ENCODE data around the gene B4GALNT3. TPM values are rescaled to one million over a fixed set of nuclear protein-coding genes. Genes with fewer than 3 reads are reported as not detected.

The B4GALNT3 gene
- total RNA-seq, 3 donors from 2014 or later, result 0.87 to 2.9 (median 2.1) TPM

DNA sequence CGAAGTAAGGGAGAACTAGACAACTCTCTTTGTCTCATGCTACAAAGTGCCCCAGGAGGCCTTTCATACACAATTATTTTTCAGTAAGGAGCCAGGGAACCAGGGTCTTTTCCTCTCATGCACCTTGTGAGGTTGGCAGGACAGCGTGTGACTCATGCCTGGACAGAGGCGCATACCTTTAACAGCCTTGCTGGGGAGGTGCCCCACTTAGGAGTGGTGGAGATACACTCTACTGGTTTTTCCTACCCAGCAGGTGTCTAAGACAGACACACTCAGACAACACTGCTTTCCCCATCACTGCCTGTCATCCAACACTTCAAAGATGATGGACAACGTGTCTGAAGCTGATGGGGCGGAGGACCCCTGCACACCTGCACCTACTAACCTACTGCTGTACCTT, 49.1 kb downstream of the B4GALNT3 start:
- H3K4me1 Mint-ChIP-seq (ENCODE audit: low read depth), result no peaks in the 10 kb centered on the region
- no peak overlapping the region for H3K4me3 Mint-ChIP-seq
- DNase-seq (no peak), ATAC-seq (no peak)
- H3K27me3 Mint-ChIP-seq (ENCODE audit: low read depth), result peaks cover 6% of the 10 kb centered on the region
- no peaks in the 10 kb centered on the region for H3K36me3 Mint-ChIP-seq (ENCODE audit: insufficient read depth)
- no peaks in the 10 kb centered on the region for H3K9me3 Mint-ChIP-seq

DNA sequence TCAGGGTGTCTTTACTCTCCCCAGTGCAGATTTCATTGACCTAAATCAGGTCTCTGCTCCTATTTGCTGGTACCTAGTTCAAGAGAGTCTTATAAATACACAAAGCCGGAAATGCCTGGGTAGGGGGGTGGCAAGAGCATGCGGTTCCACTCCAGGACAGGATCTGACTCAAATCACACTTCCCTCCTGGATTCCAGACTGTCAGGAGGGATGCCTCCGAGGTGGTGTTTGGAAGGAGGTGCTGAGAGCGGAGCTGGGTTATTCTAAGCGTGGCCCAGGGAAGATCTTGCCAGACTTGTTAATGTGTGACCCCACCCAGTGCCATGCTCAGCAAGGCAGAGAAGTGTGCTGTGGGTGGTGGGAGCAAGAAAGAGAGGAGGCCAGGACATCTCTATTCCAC, 49.8 kb downstream of the B4GALNT3 start:
- ATAC-seq (no peak), DNase-seq (no peak)
- Mint-ChIP-seq H3K4me1 (ENCODE audit: low read depth) (no peaks in the 10 kb centered on the region), H3K27me3 (ENCODE audit: low read depth) (peaks cover 6% of the 10 kb centered on the region), H3K9me3 (no peaks in the 10 kb centered on the region), H3K4me3 (no peak overlapping the region), H3K36me3 (ENCODE audit: insufficient read depth) (no peaks in the 10 kb centered on the region)

DNA sequence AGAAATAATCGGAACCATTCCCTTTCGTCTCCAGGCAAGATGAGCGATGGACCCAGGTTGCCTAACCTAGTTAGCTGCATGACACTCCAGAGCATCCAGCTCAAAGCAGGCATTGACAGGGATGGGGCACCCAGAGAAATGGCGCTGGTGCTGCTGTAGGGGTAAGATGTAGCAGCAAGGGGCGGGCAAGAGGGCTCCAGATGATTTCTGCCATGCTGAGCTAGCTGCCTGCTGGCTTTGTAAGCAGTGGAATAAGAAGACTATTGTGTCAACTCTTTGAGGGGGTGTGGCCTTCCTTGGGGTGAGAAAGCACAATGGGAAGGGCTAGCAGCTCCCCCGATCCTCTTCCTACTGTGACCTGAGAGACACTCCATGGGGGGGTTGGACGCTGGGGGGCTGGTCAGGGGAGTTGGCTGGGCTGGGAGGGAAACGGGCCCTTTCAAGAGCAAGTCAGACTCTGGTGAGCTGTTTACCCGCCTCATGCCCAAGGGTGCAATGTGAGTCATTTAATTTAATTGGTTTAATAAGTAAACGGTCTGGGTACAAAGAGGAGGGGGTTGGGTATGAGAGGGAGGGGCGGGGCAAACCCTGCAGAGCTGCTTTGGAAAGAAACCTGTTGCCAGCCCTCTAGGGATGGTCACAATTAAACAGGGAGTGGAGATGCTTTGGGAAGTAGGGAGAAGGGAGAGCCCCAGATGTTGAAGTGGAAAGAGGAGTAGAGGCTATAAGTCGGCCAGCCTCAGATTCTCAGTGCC, 50.5 kb downstream of the B4GALNT3 start:
- peaks cover 6% of the 10 kb centered on the region for H3K27me3 Mint-ChIP-seq (ENCODE audit: low read depth)
- ATAC-seq, result no peak
- no peaks in the 10 kb centered on the region for H3K36me3 Mint-ChIP-seq (ENCODE audit: insufficient read depth)
- DNase-seq, result no peak
- no peaks in the 10 kb centered on the region for H3K9me3 Mint-ChIP-seq
- no peak overlapping the region for H3K4me3 Mint-ChIP-seq
- no peaks in the 10 kb centered on the region for H3K4me1 Mint-ChIP-seq (ENCODE audit: low read depth)

DNA sequence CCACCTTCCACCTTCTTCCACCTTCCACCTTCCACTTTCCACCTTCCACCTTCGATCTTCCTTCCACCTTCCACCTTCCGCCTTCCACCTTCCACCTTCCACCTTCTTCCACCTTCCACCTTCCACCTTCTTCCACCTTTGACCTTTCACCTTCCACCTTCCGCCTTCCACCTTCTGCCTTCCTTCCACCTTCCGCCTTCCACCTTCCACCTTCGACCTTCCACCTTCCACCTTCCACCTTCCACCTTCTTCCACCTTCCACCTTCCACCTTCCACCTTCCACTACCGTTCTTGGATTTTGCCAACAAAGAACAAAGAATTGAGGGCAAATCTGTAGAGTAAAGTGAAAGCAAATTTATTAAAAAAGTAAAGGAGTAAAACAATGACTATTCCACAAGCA, 53.2 kb downstream of the B4GALNT3 start:
- Mint-ChIP-seq H3K4me3 (no peak overlapping the region), H3K27me3 (ENCODE audit: low read depth) (peaks cover 6% of the 10 kb centered on the region), H3K36me3 (ENCODE audit: insufficient read depth) (no peaks in the 10 kb centered on the region), H3K9me3 (no peaks in the 10 kb centered on the region), H3K4me1 (ENCODE audit: low read depth) (no peaks in the 10 kb centered on the region)
- no peak for ATAC-seq
- DNase-seq, result no peak

DNA sequence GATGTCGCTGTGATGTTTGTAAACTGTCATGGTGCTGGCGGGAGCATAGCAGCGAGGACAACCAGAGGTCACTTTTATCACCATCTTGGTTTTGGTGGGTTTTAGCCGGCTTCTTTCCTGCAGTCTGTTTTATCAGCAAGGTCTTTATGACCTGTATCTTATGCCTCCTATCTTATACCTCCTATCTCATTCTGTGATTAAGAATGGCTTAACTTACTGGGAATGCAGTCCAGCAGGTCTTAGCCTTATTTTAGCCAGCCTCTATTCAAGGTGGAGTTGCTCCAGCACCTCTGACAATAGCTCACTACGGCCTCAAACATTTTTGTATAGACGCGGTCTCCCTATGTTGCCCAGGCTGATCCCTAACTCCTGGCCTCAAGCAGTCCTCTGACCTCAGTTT, 53.7 kb downstream of the B4GALNT3 start:
- no peaks in the 10 kb centered on the region for H3K36me3 Mint-ChIP-seq (ENCODE audit: insufficient read depth)

DNA sequence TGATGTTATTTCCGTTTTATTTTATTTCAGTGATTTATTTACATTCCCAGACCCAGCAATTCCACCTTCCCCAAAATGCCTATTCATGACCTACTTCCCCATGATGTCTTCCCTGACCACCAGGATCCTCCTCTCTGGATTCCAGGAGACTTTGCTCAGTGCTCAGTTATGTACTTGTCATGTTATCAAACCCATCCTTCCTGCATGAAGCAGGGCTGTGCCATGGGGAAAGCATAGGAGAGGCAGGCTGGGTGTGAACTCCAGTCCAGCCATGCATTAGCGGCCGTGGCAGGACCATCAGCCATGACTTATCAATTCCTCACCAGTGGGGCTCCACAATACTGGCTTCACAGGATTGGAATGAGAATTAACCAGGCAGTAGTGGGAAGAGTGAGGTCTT, 57.8 kb downstream of the B4GALNT3 start:
- Mint-ChIP-seq H3K9me3 (no peaks in the 10 kb centered on the region), H3K4me3 (no peak overlapping the region), H3K4me1 (ENCODE audit: low read depth) (no peaks in the 10 kb centered on the region), H3K36me3 (ENCODE audit: insufficient read depth) (no peaks in the 10 kb centered on the region), H3K27me3 (ENCODE audit: low read depth) (peaks cover 12% of the 10 kb centered on the region)
- ATAC-seq (no peak), DNase-seq (no peak)

More for the DNA sequence above, 53.7 kb downstream of the B4GALNT3 start:
- ATAC-seq (no peak), DNase-seq (no peak)
- peaks cover 6% of the 10 kb centered on the region for H3K27me3 Mint-ChIP-seq (ENCODE audit: low read depth)
- no peaks in the 10 kb centered on the region for H3K4me1 Mint-ChIP-seq (ENCODE audit: low read depth)
- no peak overlapping the region for H3K4me3 Mint-ChIP-seq
- no peaks in the 10 kb centered on the region for H3K9me3 Mint-ChIP-seq

DNA sequence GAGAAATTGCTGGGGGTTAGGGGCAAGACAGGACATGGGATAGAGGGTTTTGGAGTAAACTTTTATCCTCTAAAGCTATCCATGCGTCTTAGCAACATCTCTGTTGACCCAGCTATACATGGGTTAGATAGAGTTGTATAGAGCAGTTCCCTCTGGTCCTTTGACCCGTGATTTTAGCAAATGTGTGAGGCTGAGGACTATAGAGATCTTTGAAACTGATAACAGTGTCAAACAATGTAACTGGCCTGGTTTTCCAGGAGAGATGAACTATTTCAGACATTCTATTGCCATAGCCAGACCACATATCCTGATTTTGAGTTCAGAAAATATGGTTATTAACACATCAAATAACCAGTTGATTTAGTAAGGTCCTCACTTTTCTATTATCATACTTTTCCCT, 60.4 kb downstream of the B4GALNT3 start:
- H3K36me3 Mint-ChIP-seq (ENCODE audit: insufficient read depth), result no peaks in the 10 kb centered on the region
- no peak overlapping the region for H3K4me3 Mint-ChIP-seq
- peaks cover 6% of the 10 kb centered on the region for H3K27me3 Mint-ChIP-seq (ENCODE audit: low read depth)
- no peaks in the 10 kb centered on the region for H3K9me3 Mint-ChIP-seq
- DNase-seq, result no peak
- H3K4me1 Mint-ChIP-seq (ENCODE audit: low read depth), result no peaks in the 10 kb centered on the region
- no peak for ATAC-seq

DNA sequence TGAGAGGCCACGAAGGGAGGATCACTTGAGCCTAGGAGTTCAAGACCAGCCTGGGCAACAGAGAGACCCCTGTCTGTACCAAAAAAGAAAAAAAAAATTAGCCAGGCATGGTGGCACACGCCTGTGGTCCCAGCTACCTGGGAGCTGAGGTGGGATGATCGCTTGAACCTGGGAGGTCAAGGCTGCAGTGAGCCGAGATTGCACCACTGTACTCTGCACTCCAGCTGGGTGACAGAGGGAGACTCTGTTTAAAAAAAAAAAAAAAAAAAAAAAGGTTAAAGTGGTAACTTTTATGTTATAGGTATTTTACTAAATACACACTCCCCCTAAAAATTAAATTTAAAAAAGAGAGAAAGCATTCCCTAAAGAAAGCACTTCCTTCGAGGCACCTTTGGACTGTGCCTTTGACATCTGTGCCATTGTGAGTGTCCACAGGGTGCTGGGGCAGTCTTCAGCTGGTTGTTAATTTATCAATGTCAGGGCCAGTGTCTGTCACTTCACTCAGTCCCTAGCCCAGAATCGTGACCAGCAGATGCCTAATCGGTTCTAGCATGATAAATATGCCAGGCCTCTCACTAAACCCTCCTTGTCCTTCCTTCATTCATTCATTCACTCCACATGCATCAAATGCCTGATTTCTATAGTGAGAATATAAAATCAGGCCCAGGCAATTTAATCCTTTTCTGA, 63.1 kb downstream of the B4GALNT3 start:
- H3K4me3 Mint-ChIP-seq, result no peak overlapping the region
- H3K9me3 Mint-ChIP-seq, result no peaks in the 10 kb centered on the region
- no peak for DNase-seq
- no peaks in the 10 kb centered on the region for H3K4me1 Mint-ChIP-seq (ENCODE audit: low read depth)
- H3K27me3 Mint-ChIP-seq (ENCODE audit: low read depth), result peaks cover 6% of the 10 kb centered on the region
- no peak for ATAC-seq
- H3K36me3 Mint-ChIP-seq (ENCODE audit: insufficient read depth), result no peaks in the 10 kb centered on the region

DNA sequence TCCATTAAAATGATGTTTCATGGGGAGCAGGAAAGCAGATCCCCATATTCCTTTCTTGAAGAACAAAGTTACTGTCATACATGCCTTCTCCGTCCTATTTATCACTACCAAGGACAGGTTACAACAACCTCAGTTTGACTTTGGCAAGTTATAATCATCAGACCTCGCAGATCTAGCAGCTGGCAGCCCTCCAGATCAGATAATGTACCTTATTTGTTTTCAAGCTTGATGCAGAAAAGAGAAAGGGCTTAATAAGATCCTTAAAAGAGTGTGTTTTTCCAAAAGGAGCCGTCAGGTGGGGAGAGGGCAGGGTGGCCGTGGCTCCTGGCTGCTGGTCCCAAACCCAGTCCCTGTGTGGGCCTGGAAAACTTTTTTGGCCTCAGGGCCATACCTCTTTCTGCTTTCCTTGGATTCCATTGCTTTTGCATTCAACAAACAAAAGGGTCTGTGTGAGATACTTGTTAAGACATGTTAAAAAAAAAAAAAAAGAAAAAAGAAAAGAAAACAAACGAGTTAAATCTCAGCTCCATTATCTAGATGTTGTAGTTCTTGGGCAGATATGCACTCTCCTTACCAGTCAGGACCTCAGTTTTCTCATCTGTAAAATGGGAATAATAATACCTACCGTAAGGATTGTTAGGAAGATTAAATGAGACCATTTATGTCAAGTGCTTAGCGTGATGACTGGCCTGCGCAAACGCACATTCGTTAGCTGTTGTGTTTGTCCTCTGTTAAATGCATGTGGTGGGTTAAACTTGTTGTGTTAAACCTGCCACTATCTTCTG, 64.6 kb downstream of the B4GALNT3 start:
- Mint-ChIP-seq H3K27me3 (ENCODE audit: low read depth) (peaks cover 6% of the 10 kb centered on the region), H3K36me3 (ENCODE audit: insufficient read depth) (no peaks in the 10 kb centered on the region), H3K4me3 (no peak overlapping the region), H3K4me1 (ENCODE audit: low read depth) (no peaks in the 10 kb centered on the region), H3K9me3 (peaks cover 3% of the 10 kb centered on the region)
- DNase-seq, result no peak
- ATAC-seq, result no peak

DNA sequence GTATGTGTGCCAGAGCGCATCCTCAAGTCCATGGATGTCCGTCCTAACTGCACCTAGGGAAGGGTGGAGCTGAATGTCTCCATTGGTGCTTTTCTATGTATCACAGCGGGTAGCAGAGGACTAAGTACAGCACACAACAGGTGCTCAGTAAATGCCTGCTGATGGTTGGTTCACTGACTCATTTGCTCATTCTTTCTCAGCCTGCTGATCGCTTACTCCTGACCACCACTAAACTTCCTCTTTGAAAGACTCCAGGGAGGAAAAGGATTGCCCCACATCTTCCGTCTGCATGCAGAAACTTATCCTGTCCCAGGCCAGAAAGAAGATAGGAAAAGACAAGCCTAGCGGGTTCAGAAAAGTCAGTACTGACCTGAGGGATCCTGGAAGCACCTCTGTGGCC, 66.3 kb downstream of the B4GALNT3 start:
- DNase-seq (no peak), ATAC-seq (no peak)
- H3K4me3 Mint-ChIP-seq, result no peak overlapping the region
- no peaks in the 10 kb centered on the region for H3K27me3 Mint-ChIP-seq (ENCODE audit: low read depth)
- H3K36me3 Mint-ChIP-seq (ENCODE audit: insufficient read depth), result no peaks in the 10 kb centered on the region
- peaks cover 3% of the 10 kb centered on the region for H3K9me3 Mint-ChIP-seq
- H3K4me1 Mint-ChIP-seq (ENCODE audit: low read depth), result no peaks in the 10 kb centered on the region

DNA sequence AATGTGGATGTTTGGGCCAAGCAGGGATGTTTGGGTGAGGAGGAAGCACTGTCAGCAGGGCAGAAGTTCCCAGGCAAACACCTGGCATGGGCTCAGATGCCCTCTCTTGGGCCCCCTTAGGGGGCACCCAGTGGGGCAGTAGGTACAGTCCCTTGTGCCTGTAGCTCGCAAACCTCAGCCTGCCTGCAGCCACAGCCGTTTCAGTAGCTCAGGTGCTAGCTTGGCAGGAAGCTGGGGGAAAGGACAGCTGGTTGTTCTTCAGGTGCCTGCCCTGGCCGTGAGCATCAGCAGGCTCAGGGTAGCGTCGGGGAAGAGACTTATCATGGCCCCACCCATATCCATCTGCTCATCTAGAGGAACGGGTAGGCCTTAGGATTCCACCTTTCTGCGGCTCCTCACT, 67.5 kb downstream of the B4GALNT3 start:
- no peak for DNase-seq
- Mint-ChIP-seq H3K27me3 (ENCODE audit: low read depth) (no peaks in the 10 kb centered on the region), H3K36me3 (ENCODE audit: insufficient read depth) (no peaks in the 10 kb centered on the region), H3K9me3 (peaks cover 7% of the 10 kb centered on the region), H3K4me1 (ENCODE audit: low read depth) (no peaks in the 10 kb centered on the region), H3K4me3 (no peak overlapping the region)
- no peak for ATAC-seq

DNA sequence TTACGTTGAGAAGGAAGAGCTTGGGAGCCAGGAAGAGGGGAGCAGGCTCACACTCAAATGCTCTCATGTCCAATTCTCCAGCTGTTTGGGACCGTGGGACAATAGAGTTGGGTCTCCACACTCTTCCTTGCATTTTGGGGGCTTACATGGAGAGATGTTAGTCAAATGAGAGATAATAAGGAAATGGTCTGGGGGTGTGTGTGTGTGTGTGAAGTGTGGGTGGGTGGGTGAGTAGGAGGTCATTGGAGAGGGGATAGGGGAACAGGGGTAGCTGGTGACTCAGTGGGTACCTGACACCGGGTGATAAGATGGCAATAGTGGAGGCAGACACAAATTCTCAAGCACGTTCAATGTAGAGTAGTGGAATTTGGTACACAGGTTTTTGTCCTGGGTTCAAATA, 68.0 kb downstream of the B4GALNT3 start:
- Mint-ChIP-seq H3K4me1 (ENCODE audit: low read depth) (no peaks in the 10 kb centered on the region), H3K27me3 (ENCODE audit: low read depth) (no peaks in the 10 kb centered on the region), H3K36me3 (ENCODE audit: insufficient read depth) (no peaks in the 10 kb centered on the region), H3K9me3 (peaks cover 9% of the 10 kb centered on the region), H3K4me3 (no peak overlapping the region)
- ATAC-seq (no peak), DNase-seq (no peak)

DNA sequence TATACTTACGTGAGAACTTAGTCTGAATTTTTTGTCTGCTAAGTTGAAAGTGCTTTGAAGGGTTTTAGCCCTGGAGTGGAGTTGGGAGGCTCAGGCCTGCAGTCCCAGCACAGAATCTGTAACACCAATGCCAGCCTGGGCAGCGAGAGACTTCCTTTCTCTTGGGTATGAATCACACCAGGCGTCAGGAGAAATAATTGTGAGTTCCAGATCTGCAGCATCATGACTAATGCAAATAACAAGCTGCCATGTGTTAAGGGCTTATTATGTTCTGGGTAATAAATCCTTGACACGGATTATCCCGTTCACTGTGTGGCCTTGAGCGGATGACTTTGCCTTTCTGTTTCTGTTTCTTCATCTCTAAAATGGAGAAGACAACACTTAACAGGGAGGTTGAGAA, 70.6 kb downstream of the B4GALNT3 start:
- DNase-seq, result no peak

DNA sequence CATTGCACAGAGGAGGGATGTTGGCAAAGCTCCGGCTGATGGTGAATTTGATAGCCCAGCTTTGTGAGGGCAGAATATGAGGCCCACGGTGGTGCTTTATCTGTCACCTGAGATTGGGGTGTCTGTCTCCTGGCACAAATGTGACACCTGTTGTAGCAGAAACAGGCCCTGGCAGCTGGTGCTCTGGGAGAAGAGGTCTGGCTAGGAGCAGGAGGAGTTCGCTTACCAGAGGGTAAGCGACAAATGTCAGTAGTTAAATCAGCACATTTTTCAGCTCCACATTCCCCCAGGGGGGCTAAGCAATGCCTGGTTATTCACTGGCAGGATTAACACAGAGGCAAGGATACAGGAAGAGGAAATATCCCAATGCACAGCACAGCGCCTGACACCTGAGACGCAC, 71.1 kb downstream of the B4GALNT3 start:
- no peaks in the 10 kb centered on the region for H3K4me1 Mint-ChIP-seq (ENCODE audit: low read depth)
- no peaks in the 10 kb centered on the region for H3K36me3 Mint-ChIP-seq (ENCODE audit: insufficient read depth)
- no peaks in the 10 kb centered on the region for H3K27me3 Mint-ChIP-seq (ENCODE audit: low read depth)
- H3K4me3 Mint-ChIP-seq, result no peak overlapping the region
- H3K9me3 Mint-ChIP-seq, result peaks cover 9% of the 10 kb centered on the region
- DNase-seq, result no peak
- no peak for ATAC-seq

More for the DNA sequence above, 70.6 kb downstream of the B4GALNT3 start:
- no peak for ATAC-seq
- no peaks in the 10 kb centered on the region for H3K36me3 Mint-ChIP-seq (ENCODE audit: insufficient read depth)
- no peaks in the 10 kb centered on the region for H3K4me1 Mint-ChIP-seq (ENCODE audit: low read depth)
- no peaks in the 10 kb centered on the region for H3K27me3 Mint-ChIP-seq (ENCODE audit: low read depth)
- H3K9me3 Mint-ChIP-seq, result peaks cover 9% of the 10 kb centered on the region
- no peak overlapping the region for H3K4me3 Mint-ChIP-seq

All from activated T-cell treated with anti-CD3 and anti-CD28 coated beads, Interleukin-2, amount 50 U/mL, for 4 hours (primary cell).